GM21381 (cell line): ENCODE measurements around the gene PTRHD1.

ENCODE experiments used
- ATAC-seq: cut with Tn5 transposase; IDR thresholded peaks from one replicate; pipeline ENCODE4 v1.9.1; 2021; ENCODE audit warnings: mild to moderate bottlenecking, moderate library complexity; ENCODE audit not compliant: unreplicated experiment

Gene PTRHD1

DNA sequence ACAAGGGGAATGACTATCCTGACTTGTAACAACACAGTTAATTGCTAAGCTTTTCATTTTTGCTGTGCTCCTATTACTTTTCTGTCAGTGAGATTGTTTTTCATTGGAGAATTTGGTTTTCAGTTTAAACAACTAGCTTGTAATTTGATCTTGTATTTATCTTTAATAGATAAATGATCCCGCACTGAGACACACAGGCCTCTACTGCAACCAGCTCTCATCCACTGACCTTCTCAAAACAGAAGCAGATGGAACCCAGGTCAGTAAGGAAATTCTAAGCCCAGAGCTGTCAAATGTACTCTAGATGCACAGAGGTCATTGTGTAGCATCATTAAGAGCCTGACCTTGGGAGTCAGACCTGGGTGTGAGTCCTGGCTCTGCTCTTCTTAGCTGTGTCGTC, 30.7 kb downstream of the PTRHD1 start:
- ATAC-seq, result no peak

DNA sequence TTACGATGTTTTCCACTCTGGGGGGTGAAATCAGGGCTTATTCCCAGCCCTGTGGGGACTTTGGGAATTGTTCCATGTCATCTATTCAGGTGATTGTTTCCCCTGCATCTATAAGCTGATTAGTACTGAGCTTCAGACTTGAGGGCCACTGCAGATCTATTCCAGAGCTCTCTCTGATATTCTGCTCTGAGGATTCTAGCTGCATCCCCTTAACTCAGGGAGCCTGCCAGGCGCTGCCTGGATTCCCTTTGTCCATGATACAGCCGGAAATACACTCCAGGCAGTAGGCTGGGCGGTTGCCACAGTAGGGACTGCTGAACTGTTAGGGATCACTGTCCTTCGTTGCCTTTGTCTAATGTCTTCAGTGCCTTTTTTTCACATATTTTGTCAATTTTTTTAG, 31.3 kb downstream of the PTRHD1 start:
- no peak for ATAC-seq

DNA sequence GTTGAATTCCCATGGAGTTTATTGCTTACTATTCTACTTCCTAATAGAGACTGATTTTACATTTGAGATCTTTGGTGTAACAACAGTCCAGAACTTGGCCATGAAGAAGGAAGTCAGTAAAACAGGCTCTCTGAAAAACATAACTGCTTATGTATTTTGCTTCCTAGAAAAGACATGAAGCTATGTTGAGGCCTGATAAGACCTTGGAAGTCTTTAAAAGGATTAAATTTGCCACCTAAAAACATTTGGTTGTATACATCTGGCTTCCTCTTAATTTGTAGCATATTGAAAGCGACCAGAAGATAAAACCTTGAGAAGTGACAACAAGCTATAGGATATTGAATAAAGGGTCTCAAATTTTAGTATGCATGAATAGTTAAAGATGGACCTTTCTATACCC, 36.4 kb downstream of the PTRHD1 start:
- ATAC-seq, result no peak

DNA sequence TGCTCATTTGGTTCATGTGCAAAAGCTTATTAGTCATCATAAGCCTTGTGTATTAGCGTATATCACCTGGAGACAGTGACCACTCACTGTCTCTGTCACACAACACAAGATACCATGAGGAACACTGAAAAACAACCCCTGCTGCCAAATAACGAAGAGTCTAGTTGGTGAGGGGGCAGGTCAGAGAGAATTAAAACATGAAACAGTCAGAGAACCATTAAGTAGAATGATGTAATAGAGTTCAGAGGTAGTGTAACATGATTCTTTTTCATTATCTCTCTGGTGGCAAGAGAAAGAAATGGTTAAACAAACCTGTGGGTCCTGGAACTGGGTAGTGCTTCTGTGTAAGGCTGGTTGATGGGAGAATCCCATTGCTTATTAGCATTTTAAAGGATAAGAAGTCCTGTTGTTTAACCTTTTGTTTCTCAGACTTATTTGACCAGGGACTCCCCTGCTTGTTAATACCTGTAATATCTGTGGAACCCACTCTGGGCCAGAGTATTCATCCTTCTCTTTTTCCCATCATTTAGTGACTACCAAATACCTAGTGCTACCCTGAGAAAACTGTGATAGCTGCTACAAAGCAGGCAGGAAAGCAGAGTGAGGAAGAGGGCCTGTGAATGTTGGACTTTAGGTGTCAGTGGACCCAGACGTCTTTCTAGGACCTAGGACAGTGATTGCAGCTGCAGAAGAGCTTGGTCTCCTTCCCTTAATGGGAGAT, 38.0 kb downstream of the PTRHD1 start:
- ATAC-seq, result no peak

DNA sequence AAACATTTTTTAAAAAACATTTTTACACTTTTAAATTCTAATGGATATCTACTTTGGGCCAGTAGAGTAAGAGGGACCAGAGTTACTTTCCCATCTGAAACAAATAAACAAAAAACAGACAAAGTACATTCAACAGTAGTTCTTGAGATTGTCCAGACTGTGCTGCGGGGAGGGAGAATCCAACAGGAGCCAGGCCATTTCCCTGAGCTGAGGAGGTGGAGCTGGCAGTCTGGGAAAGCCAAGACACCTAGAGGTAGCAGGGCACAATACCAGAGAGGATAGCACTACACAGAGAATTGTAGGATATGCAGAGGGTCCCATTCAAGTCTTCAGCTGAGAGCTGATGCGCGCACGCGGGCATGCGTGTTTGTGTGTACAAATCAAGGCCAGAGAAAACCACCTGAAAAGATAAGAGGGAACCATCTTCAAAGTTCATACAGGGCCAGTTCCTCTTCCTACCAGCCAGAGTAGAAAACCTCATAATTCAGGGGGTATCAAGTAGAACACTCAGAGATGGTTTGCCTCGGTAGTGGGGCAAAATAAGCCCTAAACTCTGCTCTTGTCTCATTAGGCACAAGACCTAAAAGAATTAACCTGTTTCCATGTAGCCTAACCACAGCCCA, 44.0 kb downstream of the PTRHD1 start:
- no peak for ATAC-seq

DNA sequence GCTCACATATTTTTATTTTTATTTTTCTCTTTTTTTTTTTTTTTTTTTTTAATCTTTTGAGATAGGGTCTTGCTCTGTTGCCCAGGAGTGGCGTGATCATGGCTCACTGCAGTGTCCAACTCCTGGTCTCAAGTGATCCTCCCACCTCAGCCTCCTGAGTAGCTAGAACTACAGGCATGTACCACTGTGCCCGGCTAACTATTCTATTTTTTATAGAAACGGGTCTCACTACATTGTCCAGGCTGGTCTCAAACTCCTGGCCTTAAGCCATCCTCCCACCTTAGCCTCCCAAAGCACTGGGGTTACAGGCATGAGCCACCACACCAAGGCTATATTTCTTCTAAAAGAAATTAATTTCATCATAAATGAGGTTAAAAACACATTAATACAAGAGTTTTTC, 45.9 kb downstream of the PTRHD1 start:
- ATAC-seq, result no peak

DNA sequence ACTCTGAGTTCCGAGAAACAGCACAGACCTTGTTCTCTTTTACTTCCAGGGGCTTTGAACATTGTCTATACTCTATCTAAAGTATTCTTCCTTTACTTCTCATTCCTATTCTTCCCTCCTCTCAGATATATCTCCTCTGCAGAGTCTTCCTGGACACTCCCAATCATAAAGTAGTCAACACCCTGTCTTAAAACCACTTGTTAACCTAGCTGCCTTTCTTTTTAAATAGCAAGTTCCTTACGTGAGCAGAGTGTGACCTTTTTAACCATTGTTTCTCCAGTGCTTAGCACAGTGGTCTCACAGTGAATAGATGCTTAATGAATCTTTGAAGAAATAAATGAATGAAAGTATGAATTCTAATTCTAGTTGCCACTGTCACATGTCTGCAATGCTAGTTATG, 47.4 kb downstream of the PTRHD1 start:
- no peak for ATAC-seq

DNA sequence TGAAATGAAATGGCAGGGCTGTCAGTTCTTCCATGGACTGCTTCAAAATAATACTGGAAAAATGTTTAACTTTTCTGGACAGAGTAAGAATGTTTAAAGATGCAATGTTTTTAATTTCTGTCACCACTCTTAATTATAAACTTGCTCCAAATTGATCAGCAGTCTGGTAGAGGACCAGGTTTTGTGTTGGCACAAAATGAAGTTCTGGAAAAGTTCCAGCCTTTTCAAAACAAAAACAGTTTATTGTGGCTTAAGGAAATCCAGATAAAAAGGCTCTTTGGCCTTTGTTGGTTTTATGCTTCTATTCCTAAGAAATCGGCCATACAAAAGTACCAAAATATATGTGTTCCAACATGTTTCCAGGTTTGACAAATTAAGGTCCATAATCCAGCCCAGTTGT, 48.8 kb downstream of the PTRHD1 start:
- no peak for ATAC-seq

DNA sequence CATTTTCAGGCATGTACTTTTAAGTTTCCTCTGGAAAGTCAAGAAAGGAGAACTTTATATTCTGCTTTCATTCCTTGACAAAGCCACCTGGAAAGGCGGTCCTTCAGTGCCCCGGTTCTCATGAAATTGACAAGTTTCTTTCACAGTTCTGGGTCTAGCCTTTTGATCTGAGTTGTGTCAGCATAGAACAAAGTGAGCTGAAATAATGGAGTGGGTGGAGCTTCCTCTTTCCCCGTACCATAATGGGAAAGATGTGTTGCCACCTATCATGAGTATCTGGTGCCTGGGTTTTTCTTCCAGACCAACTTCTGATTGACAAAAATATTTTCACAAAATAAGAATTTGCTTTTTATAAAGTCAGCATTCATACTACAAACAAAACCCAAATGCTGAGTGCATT, 49.3 kb downstream of the PTRHD1 start:
- ATAC-seq, result no peak

DNA sequence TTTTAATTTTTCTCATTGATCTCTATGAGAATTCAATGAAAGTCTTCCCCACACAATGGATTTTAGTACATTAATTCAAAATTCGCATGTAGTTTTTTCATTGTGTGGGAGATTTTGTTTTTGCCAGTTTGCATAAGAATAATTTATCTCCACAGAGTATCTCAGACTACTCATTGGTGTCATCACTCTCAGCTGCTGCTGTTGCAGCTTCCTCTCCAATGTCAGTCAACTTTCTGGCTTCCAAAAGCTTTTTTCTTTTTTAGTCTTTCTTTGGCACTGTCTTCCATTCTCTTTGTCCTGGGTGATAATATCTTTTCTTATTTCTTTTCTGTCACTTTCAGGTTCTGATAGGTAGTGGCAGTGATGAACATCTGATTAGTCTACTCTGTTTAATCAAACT, 50.5 kb downstream of the PTRHD1 start:
- no peak for ATAC-seq

DNA sequence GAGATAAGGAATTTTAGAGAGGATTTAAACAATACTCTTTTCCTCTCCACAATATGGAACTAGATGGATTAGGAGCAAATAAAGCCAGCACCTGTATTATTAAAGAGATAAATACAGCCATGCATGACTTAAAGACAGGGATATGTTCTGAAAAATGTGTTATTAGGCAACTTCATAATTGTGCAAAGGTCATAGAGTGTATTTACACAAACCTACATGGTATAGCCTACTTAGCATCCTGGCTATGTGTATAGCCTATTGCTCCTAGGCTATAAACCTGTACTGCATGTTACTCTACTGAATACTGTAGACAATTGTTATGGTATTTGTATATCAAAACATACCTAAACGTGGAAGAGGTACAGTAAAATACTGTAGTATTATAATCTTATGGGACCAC, 53.0 kb downstream of the PTRHD1 start:
- no peak for ATAC-seq
